OCI-LY3 (cell line): ENCODE measurements around the gene NDUFS7.

Experiments used
- H2AFZ ChIP-seq: fragments of 200-600, 300-600 bp; shearing (Covaris generic); 2 replicates; pipeline ENCODE4 v1.6.0; 2014; ENCODE audit warnings: antibody characterized with exemption, low read depth, low read length
- H3K27ac ChIP-seq: fragments of 200-600, 300-600 bp; sonication (generic); 2 replicates; pipeline ENCODE4 v1.5.1; 2014; ENCODE audit warnings: mild to moderate bottlenecking, low read length, moderate library complexity, mixed read lengths
- H3K27me3 ChIP-seq: fragments of 200-600, 300-600 bp; sonication (generic); 2 replicates; pipeline ENCODE4 v1.6.1; 2014; ENCODE audit warnings: low read depth, low read length, mixed read lengths
- H3K36me3 ChIP-seq: fragments of 200-600, 300-600 bp; sonication (generic); replicated peaks from 2 replicates; pipeline ENCODE3; 2014; ENCODE audit warnings: low read depth, low read length, mixed read lengths
- H3K4me1 ChIP-seq: fragments of 300-600, 200-600 bp; sonication (generic); 2 replicates; pipeline ENCODE4 v1.6.1; 2014; ENCODE audit warnings: low read length, mixed read lengths
- H3K4me2 ChIP-seq: fragments of 200-600, 300-600 bp; sonication (generic); 2 replicates; pipeline ENCODE4 v1.6.1; 2014; ENCODE audit warnings: low read length, mixed read lengths
- H3K4me3 ChIP-seq: fragments of 300-600, 200-600 bp; sonication (generic); 2 replicates; pipeline ENCODE4 v1.5.1; 2014; ENCODE audit warnings: antibody characterized with exemption, mild to moderate bottlenecking, low read length, moderate library complexity
- H3K79me2 ChIP-seq: fragments of 300-600, 200-600 bp; shearing (Covaris generic); 2 replicates; pipeline ENCODE4 v1.6.1; 2014; ENCODE audit warnings: mild to moderate bottlenecking, low read length, mixed read lengths
- H3K9ac ChIP-seq: fragments of 300-600, 200-600 bp; shearing (Covaris generic); 2 replicates; pipeline ENCODE4 v1.6.0; 2014; ENCODE audit warnings: mild to moderate bottlenecking, low read length, moderate library complexity
- H3K9me3 ChIP-seq: fragments of 200-600, 300-600 bp; shearing (Covaris generic); 2 replicates; pipeline ENCODE4 v1.6.1; 2014; ENCODE audit warnings: low read length, mixed read lengths; ENCODE audit not compliant: insufficient read depth
- H4K20me1 ChIP-seq: fragments of 200-600, 300-600 bp; sonication (generic); 2 replicates; pipeline ENCODE4 v1.6.1; 2016; ENCODE audit warnings: low read length, mixed read lengths; ENCODE audit not compliant: insufficient read depth
- CTCF ChIP-seq: fragments of 200-600, 300-600 bp; sonication (generic); IDR thresholded peaks from 2 replicates; pipeline ENCODE4 v1.5.1; 2014; ENCODE audit warnings: antibody characterized with exemption, low read length, low read depth
- EZH2phosphoT487 ChIP-seq: fragments of 200-600 bp; shearing (Covaris generic); IDR thresholded peaks from 2 replicates; pipeline ENCODE4 v1.6.1; 2018; ENCODE audit warnings: antibody characterized with exemption, mixed run types, low read depth

The NDUFS7 gene

GRCh38 chr19:1425902-1426301 is 42.2 kb downstream of the NDUFS7 start:
- H4K20me1 ChIP-seq = peaks cover 71% of the 10 kb centered on the region
- no peak overlapping the region for H3K27ac ChIP-seq
- H3K9ac ChIP-seq = no peak overlapping the region
- no peak overlapping the region for H3K4me3 ChIP-seq
- no peak overlapping the region for H3K4me2 ChIP-seq
- no peaks in the 10 kb centered on the region for H3K27me3 ChIP-seq
- H3K9me3 ChIP-seq = no peaks in the 10 kb centered on the region
- peaks cover 93% of the 10 kb centered on the region for H3K79me2 ChIP-seq
- peaks cover 90% of the 10 kb centered on the region for H3K36me3 ChIP-seq
- TF ChIP-seq CTCF (no peak), EZH2phosphoT487 (no peak)
- no peaks in the 10 kb centered on the region for H3K4me1 ChIP-seq
- H2AFZ ChIP-seq = no peak overlapping the region

GRCh38 chr19:1426736-1427135 is 43.0 kb downstream of the NDUFS7 start:
- H3K79me2 ChIP-seq = peaks cover 86% of the 10 kb centered on the region
- H3K9me3 ChIP-seq = no peaks in the 10 kb centered on the region
- no peak overlapping the region for H2AFZ ChIP-seq
- no peaks in the 10 kb centered on the region for H3K27me3 ChIP-seq
- H3K9ac ChIP-seq = no peak overlapping the region
- peaks cover 85% of the 10 kb centered on the region for H3K36me3 ChIP-seq
- peaks cover 63% of the 10 kb centered on the region for H4K20me1 ChIP-seq
- H3K4me2 ChIP-seq = no peak overlapping the region
- TF ChIP-seq EZH2phosphoT487 (no peak), CTCF (no peak)
- no peak overlapping the region for H3K27ac ChIP-seq
- H3K4me3 ChIP-seq = no peak overlapping the region
- H3K4me1 ChIP-seq = no peaks in the 10 kb centered on the region

DNA sequence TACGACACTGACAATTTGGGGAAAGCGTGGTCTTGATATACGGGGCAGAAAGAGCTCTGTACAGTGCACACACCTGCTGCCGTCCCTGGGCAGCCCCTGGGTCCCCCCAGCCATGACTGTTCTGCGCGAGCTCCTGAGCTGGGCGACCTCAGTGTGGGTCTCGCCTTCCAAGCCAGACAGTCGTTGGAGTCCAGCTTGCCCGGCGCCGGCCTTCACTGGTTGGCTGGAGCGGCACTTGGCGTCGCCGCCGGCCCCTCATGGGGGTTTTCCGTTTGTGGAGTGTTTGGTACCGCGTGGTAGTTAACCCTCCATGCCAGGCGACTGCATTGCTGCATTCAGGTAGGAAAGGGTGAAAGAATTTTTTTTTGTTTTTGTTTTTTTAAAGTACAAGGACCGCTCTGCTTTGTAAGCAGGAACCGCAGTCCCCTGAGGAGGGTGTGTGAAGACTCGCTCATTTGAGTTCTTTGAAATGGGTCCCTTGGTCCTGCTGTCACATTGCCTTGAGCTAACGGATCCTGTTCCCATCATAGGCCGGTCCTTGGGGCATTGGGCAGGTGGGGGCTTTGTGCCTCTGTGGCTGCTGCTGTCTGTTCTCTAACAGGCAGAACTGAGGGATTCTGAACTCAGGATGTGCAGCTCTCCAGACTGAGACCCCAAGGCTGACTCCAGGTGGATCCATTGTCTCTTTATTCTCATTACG is 43.7 kb downstream of the NDUFS7 start:
- Histone ChIP-seq H2AFZ (no peak overlapping the region), H3K9ac (no peak overlapping the region), H3K4me3 (no peak overlapping the region), H3K9me3 (no peaks in the 10 kb centered on the region), H3K36me3 (peaks cover 85% of the 10 kb centered on the region), H3K4me2 (no peak overlapping the region), H3K79me2 (peaks cover 86% of the 10 kb centered on the region), H3K27ac (no peak overlapping the region), H4K20me1 (peaks cover 61% of the 10 kb centered on the region), H3K4me1 (no peaks in the 10 kb centered on the region), H3K27me3 (no peaks in the 10 kb centered on the region)
- TF ChIP-seq EZH2phosphoT487 = no peak
- no peak for TF ChIP-seq CTCF

- H3K9me3 ChIP-seq = no peaks in the 10 kb centered on the region
- H3K4me3 ChIP-seq = no peak overlapping the region
- no peak overlapping the region for H2AFZ ChIP-seq
- peaks cover 85% of the 10 kb centered on the region for H3K79me2 ChIP-seq
- TF ChIP-seq CTCF (no peak), EZH2phosphoT487 (no peak)
- peaks cover 85% of the 10 kb centered on the region for H3K36me3 ChIP-seq
- H3K4me1 ChIP-seq = no peaks in the 10 kb centered on the region
- H3K27ac ChIP-seq = no peak overlapping the region
- H3K27me3 ChIP-seq = no peaks in the 10 kb centered on the region
- H3K9ac ChIP-seq = no peak overlapping the region
- no peak overlapping the region for H3K4me2 ChIP-seq
- H4K20me1 ChIP-seq = peaks cover 57% of the 10 kb centered on the region
Observed at GRCh38 chr19:1428738-1429391, 45.2 kb downstream of the NDUFS7 start.
